ENCODE measurements around the gene SYNPO2. TPM values are rescaled to one million over a fixed set of nuclear protein-coding genes. Genes with fewer than 3 reads are reported as not detected.

Gene SYNPO2
- total and polyA plus RNA-seq, 4 donors = 85.9 to 1,531 (median 273) TPM

DNA sequence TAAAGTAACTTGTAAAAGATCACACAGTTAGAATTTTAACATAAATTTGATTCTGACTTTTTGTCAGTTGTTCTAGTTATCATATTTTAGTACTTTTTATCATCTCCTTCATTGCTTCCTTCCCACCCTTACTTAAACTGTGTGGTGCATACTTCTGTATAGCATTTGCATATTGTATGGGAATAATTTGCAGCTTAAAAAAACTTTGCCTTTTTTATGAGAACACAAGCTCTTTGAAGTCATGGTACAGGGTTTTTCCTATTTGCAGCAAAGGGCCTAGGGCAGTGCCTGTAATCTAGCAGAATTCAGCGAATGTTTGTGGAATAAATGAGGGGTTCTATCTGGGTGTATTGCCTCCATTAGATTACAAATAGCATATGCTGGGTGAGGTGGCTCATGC is 41.6 kb downstream of the SYNPO2 start:
- no peaks in the 10 kb centered on the region for H3K36me3 ChIP-seq (ENCODE audit: control insufficient read depth in 1 of 2, insufficient read depth in 2 of 2, low read length in 1 of 2)
- H3K4me3 ChIP-seq (ENCODE audit: low read length in 2 of 2) = no peak overlapping the region
- no peak overlapping the region for H3K27ac ChIP-seq (ENCODE audit: low read depth in 1 of 2, low read length in 2 of 2)
- WGBS, 2 donors = 0 to 58% methylated on average over 1 of the region's 1 CpG
- intact Hi-C loops (cut with DNase I) = no loop called here
- H3K9me3 ChIP-seq (ENCODE audit: control insufficient read depth, low read length) = no peaks in the 10 kb centered on the region
- no peaks in the 10 kb centered on the region for H3K27me3 ChIP-seq (ENCODE audit: control insufficient read depth in 1 of 2, insufficient read depth in 2 of 2, low read length in 1 of 2)
- H3K4me1 ChIP-seq (ENCODE audit: control insufficient read depth in 1 of 2, insufficient read depth in 2 of 2, low read length in 2 of 2) = peaks cover 5 to 27% of the 10 kb centered on the region in 2 donors
- ATAC-seq (ENCODE audit: low FRiP score) (no peak), DNase-seq (no peak)

DNA sequence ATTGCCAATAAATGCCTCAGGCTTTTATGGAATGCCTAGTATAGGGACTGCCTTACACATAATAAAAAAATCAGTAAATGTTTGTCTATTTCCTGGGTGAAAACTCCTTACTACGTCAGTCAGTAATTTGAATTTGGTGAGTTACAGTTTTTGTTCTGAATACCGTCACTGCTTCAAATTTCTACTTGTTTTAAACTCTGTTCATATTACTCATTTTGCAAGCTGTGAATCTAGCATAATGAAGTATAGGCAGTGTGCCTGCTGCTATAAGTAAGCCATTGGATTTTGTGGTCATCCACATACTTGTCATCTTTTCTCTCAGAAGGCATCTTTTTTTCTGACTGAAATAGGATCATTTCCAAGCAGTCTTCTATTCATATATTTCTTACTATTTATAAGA is 43.1 kb downstream of the SYNPO2 start:
- DNase-seq (no peak), ATAC-seq (ENCODE audit: low FRiP score) (no peak)
- H3K9me3 ChIP-seq (ENCODE audit: control insufficient read depth, low read length) = no peaks in the 10 kb centered on the region
- H3K4me1 ChIP-seq (ENCODE audit: control insufficient read depth in 1 of 2, insufficient read depth in 2 of 2, low read length in 2 of 2) = peaks cover 3 to 20% of the 10 kb centered on the region in 2 donors
- H3K27ac ChIP-seq (ENCODE audit: low read depth in 1 of 2, low read length in 2 of 2) = no peak overlapping the region
- 8 to 18% methylated on average over 2 of the region's 2 CpGs for WGBS, 2 donors
- H3K27me3 ChIP-seq (ENCODE audit: control insufficient read depth in 1 of 2, insufficient read depth in 2 of 2, low read length in 1 of 2) = no peaks in the 10 kb centered on the region
- H3K36me3 ChIP-seq (ENCODE audit: control insufficient read depth in 1 of 2, insufficient read depth in 2 of 2, low read length in 1 of 2) = no peaks in the 10 kb centered on the region
- H3K4me3 ChIP-seq (ENCODE audit: low read length in 2 of 2) = no peak overlapping the region
- intact Hi-C loops (cut with DNase I) = no loop called here

DNA sequence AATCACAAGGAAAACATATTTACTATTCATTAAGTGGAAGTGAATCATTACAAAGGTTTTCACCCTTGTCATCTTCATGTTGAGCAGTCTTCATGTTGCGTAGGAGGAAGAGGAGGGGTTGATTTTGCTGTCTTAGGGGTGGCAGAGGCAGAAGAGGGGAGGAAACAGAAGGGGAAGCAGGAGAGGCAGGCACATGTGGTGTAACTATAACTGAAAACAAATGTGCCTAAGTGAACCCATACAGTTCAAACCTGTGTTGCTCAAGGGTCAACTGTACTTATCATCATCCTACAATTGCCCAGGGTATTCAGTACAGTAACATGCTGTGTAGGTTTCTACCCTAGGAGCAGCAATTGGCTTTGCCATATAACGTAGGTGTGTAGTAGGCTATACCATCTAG is 47.2 kb downstream of the SYNPO2 start:
- intact Hi-C loops (cut with DNase I) = no loop called here
- ATAC-seq (ENCODE audit: low FRiP score) = no peak
- Histone ChIP-seq H3K4me1 (ENCODE audit: control insufficient read depth in 1 of 2, insufficient read depth in 2 of 2, low read length in 2 of 2) (peaks cover 7 to 15% of the 10 kb centered on the region in 2 donors), H3K27ac (ENCODE audit: low read depth in 1 of 2, low read length in 2 of 2) (no peak overlapping the region), H3K27me3 (ENCODE audit: control insufficient read depth in 1 of 2, insufficient read depth in 2 of 2, low read length in 1 of 2) (no peaks in the 10 kb centered on the region), H3K4me3 (ENCODE audit: low read length in 2 of 2) (no peak overlapping the region), H3K9me3 (ENCODE audit: control insufficient read depth, low read length) (no peaks in the 10 kb centered on the region), H3K36me3 (ENCODE audit: control insufficient read depth in 1 of 2, insufficient read depth in 2 of 2, low read length in 1 of 2) (no peaks in the 10 kb centered on the region)
- DNase-seq = no peak
- WGBS, 2 donors = 95% methylated on average over 2 of the region's 2 CpGs

DNA sequence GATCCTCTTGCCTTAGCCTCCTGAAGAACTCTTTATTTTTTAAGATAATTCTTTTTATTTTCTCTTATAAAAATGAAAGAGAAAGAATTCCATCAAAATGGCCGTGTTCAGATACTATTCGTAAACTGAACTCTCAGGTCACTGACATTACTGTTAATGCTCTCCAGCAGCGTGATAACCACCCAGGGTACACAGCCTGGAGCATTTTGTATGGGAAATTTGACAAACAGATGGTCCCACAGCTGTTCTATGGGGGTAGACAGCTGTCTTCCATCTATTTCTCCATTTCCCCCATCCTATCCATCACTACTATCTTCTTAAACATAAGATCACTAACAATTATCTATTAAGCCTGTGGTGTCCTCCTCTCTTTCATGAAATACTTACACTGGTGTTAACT is 47.8 kb downstream of the SYNPO2 start:
- WGBS, 2 donors = 91% methylated on average over 3 of the region's 3 CpGs
- Histone ChIP-seq H3K4me1 (ENCODE audit: control insufficient read depth in 1 of 2, insufficient read depth in 2 of 2, low read length in 2 of 2) (peaks cover 7 to 18% of the 10 kb centered on the region in 2 donors), H3K4me3 (ENCODE audit: low read length in 2 of 2) (no peak overlapping the region), H3K9me3 (ENCODE audit: control insufficient read depth, low read length) (no peaks in the 10 kb centered on the region), H3K27me3 (ENCODE audit: control insufficient read depth in 1 of 2, insufficient read depth in 2 of 2, low read length in 1 of 2) (no peaks in the 10 kb centered on the region), H3K27ac (ENCODE audit: low read depth in 1 of 2, low read length in 2 of 2) (peak overlapping the region; percentile 33 to 37), H3K36me3 (ENCODE audit: control insufficient read depth in 1 of 2, insufficient read depth in 2 of 2, low read length in 1 of 2) (no peaks in the 10 kb centered on the region)
- DNase-seq (no peak), ATAC-seq (ENCODE audit: low FRiP score) (no peak)
- intact Hi-C loops (cut with DNase I) = no loop called here

DNA sequence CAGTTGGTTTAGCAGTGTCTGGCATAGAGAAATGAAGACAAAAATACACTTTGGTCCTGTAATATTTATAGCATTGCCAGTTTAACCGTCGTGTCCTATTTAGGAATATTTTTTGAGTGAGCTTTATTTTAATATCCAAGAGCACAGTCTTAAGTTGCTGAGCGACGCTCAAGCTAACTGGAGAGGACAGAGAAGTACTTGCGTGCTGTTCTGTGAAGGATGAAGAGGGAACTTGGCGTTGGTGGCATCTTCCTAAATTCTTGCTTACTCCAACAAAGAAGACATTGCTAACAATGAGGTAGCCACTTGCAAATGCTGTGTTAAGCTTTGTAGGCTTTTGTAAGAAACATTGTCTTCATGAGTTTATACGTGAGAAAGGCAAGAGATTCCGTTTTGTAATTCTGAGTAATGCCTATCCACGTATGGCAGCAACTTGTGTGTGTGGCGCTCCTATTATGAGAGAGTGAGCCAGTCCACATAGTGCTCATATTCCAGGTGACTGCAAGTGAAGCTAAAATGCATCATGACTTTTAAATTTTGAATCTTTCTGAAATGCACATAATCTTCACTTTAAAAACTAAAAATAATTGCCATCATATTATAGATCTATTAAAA is 50.6 kb downstream of the SYNPO2 start:
- Histone ChIP-seq H3K9me3 (ENCODE audit: control insufficient read depth, low read length) (no peaks in the 10 kb centered on the region), H3K36me3 (ENCODE audit: control insufficient read depth in 1 of 2, insufficient read depth in 2 of 2, low read length in 1 of 2) (no peaks in the 10 kb centered on the region), H3K27me3 (ENCODE audit: control insufficient read depth in 1 of 2, insufficient read depth in 2 of 2, low read length in 1 of 2) (no peaks in the 10 kb centered on the region), H3K27ac (ENCODE audit: low read depth in 1 of 2, low read length in 2 of 2) (peak overlapping the region; percentile 36 to 93), H3K4me3 (ENCODE audit: low read length in 2 of 2) (peak overlapping the region; percentile 38 to 46), H3K4me1 (ENCODE audit: control insufficient read depth in 1 of 2, insufficient read depth in 2 of 2, low read length in 2 of 2) (peaks cover 7 to 14% of the 10 kb centered on the region in 2 donors)
- 7% methylated on average over 10 of the region's 10 CpGs for WGBS, 2 donors
- DNase-seq = no peak
- ATAC-seq (ENCODE audit: low FRiP score) = peak; percentile 81
- intact Hi-C loops (cut with DNase I) = no loop called here

DNA sequence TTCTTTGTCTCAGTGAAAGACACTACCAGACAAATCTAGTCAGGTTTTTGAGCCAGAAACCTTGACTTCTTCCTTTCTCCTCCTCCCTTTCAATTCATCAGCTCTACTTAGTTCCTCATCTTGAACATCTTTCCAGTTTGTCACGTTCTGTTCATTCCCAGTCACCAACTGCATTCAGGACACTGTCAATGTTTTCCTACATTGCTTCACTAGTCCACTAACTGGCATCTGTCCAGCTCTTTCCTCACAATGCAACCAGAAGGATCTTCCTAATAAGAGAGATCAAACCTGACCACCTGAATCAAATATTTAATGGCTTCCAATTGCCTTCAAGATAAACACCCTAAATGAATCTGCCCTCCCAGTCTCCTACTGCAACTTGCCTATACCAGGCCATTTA is 52.5 kb downstream of the SYNPO2 start:
- Histone ChIP-seq H3K27ac (ENCODE audit: low read depth in 1 of 2, low read length in 2 of 2) (peak overlapping the region; percentile 85 to 95), H3K4me1 (ENCODE audit: control insufficient read depth in 1 of 2, insufficient read depth in 2 of 2, low read length in 2 of 2) (peaks cover 7 to 12% of the 10 kb centered on the region in 2 donors), H3K27me3 (ENCODE audit: control insufficient read depth in 1 of 2, insufficient read depth in 2 of 2, low read length in 1 of 2) (no peaks in the 10 kb centered on the region), H3K9me3 (ENCODE audit: control insufficient read depth, low read length) (no peaks in the 10 kb centered on the region), H3K4me3 (ENCODE audit: low read length in 2 of 2) (no peak overlapping the region), H3K36me3 (ENCODE audit: control insufficient read depth in 1 of 2, insufficient read depth in 2 of 2, low read length in 1 of 2) (no peaks in the 10 kb centered on the region)
- intact Hi-C loops (cut with DNase I) = no loop called here
- DNase-seq (no peak), ATAC-seq (ENCODE audit: low FRiP score) (no peak)
- 5 to 8% methylated on average over 1 of the region's 1 CpG for WGBS, 2 donors

DNA sequence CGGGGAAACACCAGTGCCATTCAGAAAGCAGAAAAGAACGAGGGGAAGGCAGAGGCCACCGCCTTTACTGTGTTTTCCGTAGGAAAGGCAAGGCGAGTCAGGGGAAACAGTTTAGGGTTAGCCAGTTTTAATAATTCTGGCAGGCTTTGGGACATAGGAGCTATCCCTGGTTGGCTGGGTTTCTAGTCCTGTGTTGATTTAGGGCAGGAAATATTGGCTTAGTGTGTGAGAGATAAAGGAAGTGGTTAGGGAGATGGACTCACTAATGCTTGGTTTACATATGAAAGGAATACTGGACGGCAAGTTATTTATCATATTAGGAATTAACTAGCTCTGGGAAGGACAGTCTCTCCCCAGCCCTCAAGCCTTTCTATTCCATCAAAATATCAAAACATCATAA is 53.1 kb downstream of the SYNPO2 start:
- Histone ChIP-seq H3K36me3 (ENCODE audit: control insufficient read depth in 1 of 2, insufficient read depth in 2 of 2, low read length in 1 of 2) (no peaks in the 10 kb centered on the region), H3K4me3 (ENCODE audit: low read length in 2 of 2) (no peak overlapping the region), H3K9me3 (ENCODE audit: control insufficient read depth, low read length) (no peaks in the 10 kb centered on the region), H3K27me3 (ENCODE audit: control insufficient read depth in 1 of 2, insufficient read depth in 2 of 2, low read length in 1 of 2) (no peaks in the 10 kb centered on the region), H3K4me1 (ENCODE audit: control insufficient read depth in 1 of 2, insufficient read depth in 2 of 2, low read length in 2 of 2) (peaks cover 6 to 12% of the 10 kb centered on the region in 2 donors), H3K27ac (ENCODE audit: low read depth in 1 of 2, low read length in 2 of 2) (peak overlapping the region; percentile 70 to 85)
- ATAC-seq (ENCODE audit: low FRiP score) (no peak), DNase-seq (no peak)
- intact Hi-C loops (cut with DNase I) = no loop called here
- WGBS, 2 donors = 4 to 7% methylated on average over 6 of the region's 6 CpGs

DNA sequence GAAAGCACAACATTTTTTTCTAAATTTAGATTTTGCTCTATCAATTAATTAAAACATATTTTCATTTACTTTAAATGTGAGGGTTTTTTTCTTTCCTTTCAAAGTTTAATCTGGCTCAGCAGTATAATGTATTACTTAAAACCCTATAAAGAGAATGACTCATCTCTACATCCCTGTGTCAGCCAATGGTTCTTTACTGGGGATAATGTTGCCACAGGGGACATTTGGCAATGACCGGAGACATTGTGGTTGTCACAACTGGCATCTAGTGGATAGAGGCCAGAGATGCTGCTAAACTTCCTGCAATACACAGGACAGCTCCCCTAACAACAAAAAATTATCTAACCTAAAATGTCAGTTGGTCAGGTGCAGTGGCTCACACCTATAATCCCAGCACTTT is 53.8 kb downstream of the SYNPO2 start:
- Histone ChIP-seq H3K4me3 (ENCODE audit: low read length in 2 of 2) (no peak overlapping the region), H3K36me3 (ENCODE audit: control insufficient read depth in 1 of 2, insufficient read depth in 2 of 2, low read length in 1 of 2) (no peaks in the 10 kb centered on the region), H3K9me3 (ENCODE audit: control insufficient read depth, low read length) (no peaks in the 10 kb centered on the region), H3K4me1 (ENCODE audit: control insufficient read depth in 1 of 2, insufficient read depth in 2 of 2, low read length in 2 of 2) (peaks cover 3 to 15% of the 10 kb centered on the region in 2 donors), H3K27me3 (ENCODE audit: control insufficient read depth in 1 of 2, insufficient read depth in 2 of 2, low read length in 1 of 2) (no peaks in the 10 kb centered on the region), H3K27ac (ENCODE audit: low read depth in 1 of 2, low read length in 2 of 2) (peak overlapping the region; percentile 59 to 85)
- WGBS, 2 donors = 47 to 57% methylated on average over 1 of the region's 1 CpG
- ATAC-seq (ENCODE audit: low FRiP score) (no peak), DNase-seq (no peak)
- intact Hi-C loops (cut with DNase I) = no loop called here

DNA sequence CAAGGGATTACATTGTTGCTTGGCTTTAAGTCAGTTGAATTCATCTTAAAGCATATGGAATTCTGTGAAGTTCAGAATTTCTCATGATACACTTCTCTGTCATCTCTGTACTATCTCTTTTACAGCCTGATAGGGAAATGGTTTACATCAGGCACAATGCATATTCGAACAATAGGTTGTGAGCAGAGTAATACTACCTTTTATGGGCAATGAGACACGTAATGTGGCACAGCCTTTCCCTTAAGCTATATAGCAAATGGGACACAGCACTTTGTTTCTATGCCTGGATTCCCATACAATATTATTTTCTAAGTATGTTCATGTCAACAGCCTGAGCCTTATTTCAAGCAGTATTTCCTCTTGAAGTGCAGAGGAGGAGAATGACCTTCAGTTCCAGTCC is 58.4 kb downstream of the SYNPO2 start:
- Histone ChIP-seq H3K36me3 (ENCODE audit: control insufficient read depth in 1 of 2, insufficient read depth in 2 of 2, low read length in 1 of 2) (no peaks in the 10 kb centered on the region), H3K27me3 (ENCODE audit: control insufficient read depth in 1 of 2, insufficient read depth in 2 of 2, low read length in 1 of 2) (no peaks in the 10 kb centered on the region), H3K9me3 (ENCODE audit: control insufficient read depth, low read length) (no peaks in the 10 kb centered on the region), H3K27ac (ENCODE audit: low read depth in 1 of 2, low read length in 2 of 2) (peak overlapping the region in 1 of 2 donors; percentile 76), H3K4me3 (ENCODE audit: low read length in 2 of 2) (no peak overlapping the region), H3K4me1 (ENCODE audit: control insufficient read depth in 1 of 2, insufficient read depth in 2 of 2, low read length in 2 of 2) (peaks cover 5 to 10% of the 10 kb centered on the region in 2 donors)
- no peak for DNase-seq
- 40 to 67% methylated on average over 2 of the region's 2 CpGs for WGBS, 2 donors
- ATAC-seq (ENCODE audit: low FRiP score) = no peak
- intact Hi-C loops (cut with DNase I) = no loop called here
